Nephron (organoid): Measurements from ENCODE around the gene KIF5B.
"Not testable (repeated sequence)": the region's sequence is repeated elsewhere in the genome, so short reads cannot be mapped to it uniquely, and the experiment has no call there.

Experiments
- H3K27ac Mint-ChIP-seq, 3 experiments: 2 replicates each; pipeline ENCODE4 v1.8.0; 2020; ENCODE audit warnings: mixed read lengths in 3 of 3, mild to moderate bottlenecking in 2 of 3, moderate library complexity in 1 of 3
- H3K27me3 Mint-ChIP-seq: 2 replicates; pipeline ENCODE4 v1.8.0; 2021; ENCODE audit warnings: low read depth, mild to moderate bottlenecking, moderate library complexity, mixed read lengths
- H3K36me3 Mint-ChIP-seq: 2 replicates; pipeline ENCODE4 v1.8.0; 2020; ENCODE audit warnings: low read depth, mixed read lengths
- H3K4me1 Mint-ChIP-seq: 2 replicates; pipeline ENCODE4 v1.8.0; 2020; ENCODE audit warnings: mixed read lengths
- H3K4me3 Mint-ChIP-seq, 3 experiments: 2 replicates each; pipeline ENCODE4 v1.8.0; 2020; ENCODE audit warnings: mild to moderate bottlenecking in 3 of 3, mixed read lengths in 3 of 3, moderate library complexity in 2 of 3
- H3K9me3 Mint-ChIP-seq: 2 replicates; pipeline ENCODE4 v1.8.0; 2020; ENCODE audit warnings: mixed read lengths
- CTCF ChIP-seq, 3 experiments: fragments of 200-600 bp; sonication (generic); IDR thresholded peaks; one replicate each; pipeline ENCODE4 v1.5.0; 2021; ENCODE audit warnings: antibody characterized with exemption in 3 of 3; ENCODE audit not compliant: unreplicated experiment in 3 of 3

Gene KIF5B

GRCh38 chr10:31974434-31975124, 81.6 kb downstream of the KIF5B start:
- TF ChIP-seq CTCF (IDR thresholded peaks at IDR 0.05; ENCODE audit: unreplicated experiment in 3 of 3) = no peak
- Mint-ChIP-seq H3K4me1 (no peaks in the 10 kb centered on the region), H3K9me3 (peaks cover 7% of the 10 kb centered on the region), H3K27me3 (no peaks in the 10 kb centered on the region), H3K4me3 (no peak overlapping the region), H3K27ac (peak overlapping the region in 1 of 3 experiments; percentile 20), H3K36me3 (peaks cover 9% of the 10 kb centered on the region)

DNA sequence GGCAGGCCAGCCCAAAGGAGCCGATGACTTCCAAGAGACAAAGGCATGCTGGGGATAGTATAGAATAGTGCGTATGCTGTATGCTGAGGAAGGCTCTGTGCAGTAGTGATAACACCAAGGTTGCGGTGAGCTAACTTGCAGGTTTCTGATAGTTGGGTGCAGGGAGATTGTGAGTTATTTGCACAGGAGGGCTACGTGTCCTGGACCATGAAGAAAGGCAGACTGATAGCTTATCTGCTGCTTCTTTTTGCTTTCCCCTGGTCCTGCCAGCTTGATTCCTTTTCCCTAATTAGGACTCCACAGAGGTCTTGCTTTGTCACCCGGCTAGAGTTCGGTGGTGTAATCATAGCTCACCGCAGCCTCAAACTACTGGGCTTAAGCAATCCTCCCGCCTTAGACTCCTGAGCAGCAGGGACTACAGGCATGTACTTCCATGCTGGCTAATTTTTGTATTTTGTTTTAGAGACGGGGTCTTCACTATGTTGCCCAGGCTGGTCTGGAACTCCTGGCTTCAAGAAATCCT, 83.6 kb downstream of the KIF5B start:
- H3K36me3 Mint-ChIP-seq = peaks cover 7% of the 10 kb centered on the region
- H3K27ac Mint-ChIP-seq = no peak overlapping the region
- no peak for TF ChIP-seq CTCF (IDR thresholded peaks at IDR 0.05; ENCODE audit: unreplicated experiment in 3 of 3)
- H3K4me1 Mint-ChIP-seq = no peaks in the 10 kb centered on the region
- H3K9me3 Mint-ChIP-seq = peaks cover 3% of the 10 kb centered on the region
- H3K27me3 Mint-ChIP-seq = no peaks in the 10 kb centered on the region
- H3K4me3 Mint-ChIP-seq = no peak overlapping the region

DNA sequence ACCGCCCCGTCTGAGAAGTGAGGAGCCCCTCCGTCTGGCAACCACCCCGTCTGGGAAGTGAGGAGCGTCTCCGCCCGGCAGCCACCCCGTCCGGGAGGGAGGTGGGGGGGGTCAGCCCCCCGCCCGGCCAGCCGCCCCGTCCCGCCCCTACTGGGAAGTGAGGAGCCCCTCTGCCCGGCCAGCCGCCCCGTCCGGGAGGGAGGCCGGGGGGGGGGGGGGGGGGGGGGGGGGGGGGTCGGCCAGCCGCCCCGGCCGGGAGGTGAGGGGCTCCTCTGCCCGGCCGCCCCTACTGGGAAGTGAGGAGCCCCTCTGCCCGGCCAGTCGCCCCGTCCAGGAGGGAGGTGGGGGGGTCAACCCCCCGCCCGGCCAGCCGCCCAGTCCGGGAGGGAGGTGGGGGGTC, 86.4 kb downstream of the KIF5B start:
- not testable (repeated sequence) for H3K4me1 Mint-ChIP-seq, H3K9me3 Mint-ChIP-seq, H3K4me3 Mint-ChIP-seq, H3K36me3 Mint-ChIP-seq, H3K27ac Mint-ChIP-seq, H3K27me3 Mint-ChIP-seq

DNA sequence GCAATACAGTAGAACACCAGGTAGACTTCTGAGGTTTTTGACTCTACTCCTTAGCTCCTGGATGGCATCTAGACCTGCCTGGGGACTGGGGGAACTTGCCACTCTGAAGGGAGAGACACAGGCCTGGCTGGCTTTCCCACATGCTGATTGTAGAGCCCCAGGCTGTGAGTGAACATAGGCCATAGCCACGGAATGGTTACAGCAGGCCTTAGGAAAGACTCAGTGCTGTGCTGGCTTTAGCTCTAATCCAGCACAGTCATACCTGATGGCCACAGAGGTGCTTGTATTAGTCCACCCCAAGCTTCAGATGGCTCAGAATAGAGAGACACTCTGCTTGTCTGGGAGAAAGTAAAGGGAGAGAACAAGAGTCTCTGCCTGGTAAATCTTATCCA, 92.6 kb downstream of the KIF5B start:
- Mint-ChIP-seq H3K4me3 (no peak overlapping the region), H3K36me3 (no peaks in the 10 kb centered on the region), H3K27me3 (no peaks in the 10 kb centered on the region), H3K27ac (no peak overlapping the region), H3K9me3 (no peaks in the 10 kb centered on the region), H3K4me1 (peaks cover 5% of the 10 kb centered on the region)
- no peak for TF ChIP-seq CTCF (IDR thresholded peaks at IDR 0.05; ENCODE audit: unreplicated experiment in 3 of 3)

DNA sequence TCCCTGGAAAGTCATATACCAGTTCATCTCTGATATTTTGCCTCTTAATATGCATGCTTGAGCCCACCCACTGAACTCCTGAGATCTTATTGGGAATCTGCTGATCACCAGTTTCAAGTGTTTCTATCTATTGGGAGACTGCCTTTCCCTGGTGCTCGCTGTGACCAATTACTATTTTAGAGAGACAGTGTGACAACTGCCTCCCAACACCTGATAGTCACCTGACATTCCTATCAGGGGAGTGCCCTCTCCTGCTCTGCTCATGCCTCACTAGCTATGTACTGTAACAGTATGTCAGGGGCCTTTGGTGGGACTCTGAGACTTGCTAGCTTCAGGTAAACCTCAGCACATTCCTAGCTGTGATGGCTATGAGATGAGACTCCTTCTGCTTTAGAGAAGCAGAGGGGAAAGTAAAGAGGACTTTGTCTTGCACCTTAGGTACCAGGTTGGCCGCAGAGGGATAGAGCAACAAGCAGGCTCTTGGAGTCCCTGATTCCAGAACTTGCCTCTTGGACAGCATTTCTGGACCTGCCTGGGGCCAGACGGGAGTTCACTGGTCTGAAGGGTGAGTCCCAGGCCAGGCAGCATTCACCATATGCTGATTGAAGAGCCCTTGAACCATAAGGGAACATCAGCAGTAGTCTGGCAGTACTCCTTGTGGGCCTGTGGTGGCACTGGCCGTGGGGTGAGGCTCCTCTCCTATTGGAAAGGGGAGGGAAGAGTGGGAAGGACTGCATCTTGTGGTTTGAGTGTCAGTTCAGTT, 93.2 kb downstream of the KIF5B start:
- Mint-ChIP-seq H3K27me3 (no peaks in the 10 kb centered on the region), H3K27ac (no peak overlapping the region), H3K36me3 (no peaks in the 10 kb centered on the region), H3K4me1 (peaks cover 5% of the 10 kb centered on the region), H3K9me3 (no peaks in the 10 kb centered on the region), H3K4me3 (no peak overlapping the region)
- TF ChIP-seq CTCF (IDR thresholded peaks at IDR 0.05; ENCODE audit: unreplicated experiment in 3 of 3) = no peak

GRCh38 chr10:31961277-31962074, 94.7 kb downstream of the KIF5B start:
- Mint-ChIP-seq H3K27ac (no peak overlapping the region), H3K27me3 (no peaks in the 10 kb centered on the region), H3K36me3 (peaks cover under 1% of the 10 kb centered on the region), H3K4me1 (peaks cover 5% of the 10 kb centered on the region), H3K9me3 (no peaks in the 10 kb centered on the region), H3K4me3 (no peak overlapping the region)
- no peak for TF ChIP-seq CTCF (IDR thresholded peaks at IDR 0.05; ENCODE audit: unreplicated experiment in 3 of 3)
